ENCODE results near the gene SELPLG. TPM values are rescaled to one million over a fixed set of nuclear protein-coding genes. Genes with fewer than 3 reads are reported as not detected.

SELPLG gene
- total RNA-seq, 1 donor from 2014 or later: not detected

DNA sequence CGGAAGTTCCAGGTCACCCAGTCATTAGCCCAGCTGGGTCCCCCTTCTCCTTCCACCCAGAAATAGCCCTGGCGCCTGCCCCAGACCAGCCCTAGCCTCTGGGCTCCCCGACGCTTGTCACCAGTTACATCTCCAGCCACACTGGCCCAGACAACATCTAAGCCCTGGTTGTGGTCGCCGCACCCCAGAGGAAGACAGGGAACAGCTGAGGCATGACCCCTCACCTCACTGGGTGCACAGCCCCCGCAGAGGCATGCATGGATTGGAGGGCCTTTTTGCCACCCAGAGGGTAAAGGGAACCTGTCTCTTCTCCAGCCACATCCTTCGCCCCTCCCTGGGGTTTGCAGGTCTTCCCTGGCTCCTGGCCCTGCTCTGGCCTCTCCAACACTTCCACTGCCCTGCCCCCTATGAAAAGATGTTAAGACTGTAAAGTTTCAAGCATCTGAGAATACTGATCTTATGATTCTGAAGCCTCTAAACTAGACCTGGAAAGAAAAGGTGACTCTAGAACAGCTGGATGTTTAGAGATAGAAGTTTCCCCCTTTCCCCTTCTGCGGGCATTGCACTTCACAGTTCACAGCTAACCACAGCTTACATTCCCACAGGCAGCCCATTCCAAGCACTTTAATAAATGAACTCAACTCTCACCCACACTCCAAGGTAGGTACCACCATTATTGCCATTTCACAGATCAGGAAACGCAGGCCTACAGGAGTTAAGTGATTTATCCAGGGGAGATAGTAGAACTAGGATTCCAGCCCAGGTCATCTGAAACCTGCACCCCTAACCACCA is 50.5 kb downstream of the SELPLG start:
- Histone ChIP-seq H4K20me1 (ENCODE audit: low read depth) (no peaks in the 10 kb centered on the region), H3K9ac (peak overlapping the region; percentile 2), H3K36me3 (no peaks in the 10 kb centered on the region), H3K4me2 (no peak overlapping the region), H3F3A (ENCODE audit: low read depth) (no peaks in the 10 kb centered on the region), H3K27ac (no peak overlapping the region), H3K9me3 (ENCODE audit: low read depth) (no peaks in the 10 kb centered on the region), H3K4me3 (no peak overlapping the region), H3K79me2 (ENCODE audit: low read depth) (no peaks in the 10 kb centered on the region), H2AFZ (replicated peaks) (no peak overlapping the region), H3K4me1 (peaks cover 14% of the 10 kb centered on the region), H3K27me3 (no peaks in the 10 kb centered on the region)
- Mint-ChIP-seq H3K27me3 (ENCODE audit: insufficient read depth, low read depth) (peaks cover 17% of the 10 kb centered on the region), H3K27ac (no peak overlapping the region), H3K36me3 (peaks cover 1% of the 10 kb centered on the region), H3K4me3 (no peak overlapping the region), H3K4me1 (peaks cover 16% of the 10 kb centered on the region), H3K9me3 (peaks cover 9% of the 10 kb centered on the region)
- TF ChIP-seq EZH2 (IDR thresholded peaks at IDR 0.05) (no peak), EZH2phosphoT487 (IDR thresholded peaks at IDR 0.05) (no peak)
- TF ChIP-seq, protein P1, sequence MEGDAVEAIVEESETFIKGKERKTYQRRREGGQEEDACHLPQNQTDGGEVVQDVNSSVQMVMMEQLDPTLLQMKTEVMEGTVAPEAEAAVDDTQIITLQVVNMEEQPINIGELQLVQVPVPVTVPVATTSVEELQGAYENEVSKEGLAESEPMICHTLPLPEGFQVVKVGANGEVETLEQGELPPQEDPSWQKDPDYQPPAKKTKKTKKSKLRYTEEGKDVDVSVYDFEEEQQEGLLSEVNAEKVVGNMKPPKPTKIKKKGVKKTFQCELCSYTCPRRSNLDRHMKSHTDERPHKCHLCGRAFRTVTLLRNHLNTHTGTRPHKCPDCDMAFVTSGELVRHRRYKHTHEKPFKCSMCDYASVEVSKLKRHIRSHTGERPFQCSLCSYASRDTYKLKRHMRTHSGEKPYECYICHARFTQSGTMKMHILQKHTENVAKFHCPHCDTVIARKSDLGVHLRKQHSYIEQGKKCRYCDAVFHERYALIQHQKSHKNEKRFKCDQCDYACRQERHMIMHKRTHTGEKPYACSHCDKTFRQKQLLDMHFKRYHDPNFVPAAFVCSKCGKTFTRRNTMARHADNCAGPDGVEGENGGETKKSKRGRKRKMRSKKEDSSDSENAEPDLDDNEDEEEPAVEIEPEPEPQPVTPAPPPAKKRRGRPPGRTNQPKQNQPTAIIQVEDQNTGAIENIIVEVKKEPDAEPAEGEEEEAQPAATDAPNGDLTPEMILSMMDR (IDR thresholded peaks at IDR 0.05): no peak
- no peak for DNase-seq (ENCODE audit: low spot score)

DNA sequence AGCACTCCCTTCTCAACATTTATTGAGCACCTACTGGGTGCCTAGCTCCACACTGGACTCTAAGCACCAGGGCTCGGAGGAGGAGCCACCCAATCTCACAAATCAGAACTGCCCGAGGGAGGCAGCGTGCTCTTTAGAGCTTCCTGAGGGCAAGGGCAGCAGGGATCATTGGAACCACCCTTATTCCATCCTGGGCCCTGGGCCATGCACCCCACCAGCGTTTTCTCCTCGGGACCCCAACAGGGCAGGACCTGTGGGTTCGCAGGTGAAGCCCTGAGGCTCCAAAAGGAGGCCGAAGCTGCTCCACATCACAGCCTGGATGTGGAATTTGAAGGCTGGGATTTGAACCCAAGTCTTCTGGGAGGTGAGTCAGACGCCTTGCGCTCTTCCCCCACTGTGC is 51.2 kb downstream of the SELPLG start:
- Mint-ChIP-seq H3K4me3 (no peak overlapping the region), H3K27me3 (ENCODE audit: insufficient read depth, low read depth) (peaks cover 19% of the 10 kb centered on the region), H3K36me3 (peaks cover 2% of the 10 kb centered on the region), H3K4me1 (peaks cover 13% of the 10 kb centered on the region), H3K27ac (no peak overlapping the region), H3K9me3 (peaks cover 10% of the 10 kb centered on the region)
- no peak overlapping the region for H3K9ac ChIP-seq
- DNase-seq (ENCODE audit: low spot score): no peak
- H2AFZ ChIP-seq (replicated peaks): no peak overlapping the region
- H3K36me3 ChIP-seq: no peaks in the 10 kb centered on the region
- no peaks in the 10 kb centered on the region for H3F3A ChIP-seq (ENCODE audit: low read depth)
- no peak overlapping the region for H3K4me3 ChIP-seq
- H4K20me1 ChIP-seq (ENCODE audit: low read depth): no peaks in the 10 kb centered on the region
- no peaks in the 10 kb centered on the region for H3K27me3 ChIP-seq
- no peak overlapping the region for H3K27ac ChIP-seq
- H3K9me3 ChIP-seq (ENCODE audit: low read depth): no peaks in the 10 kb centered on the region
- H3K79me2 ChIP-seq (ENCODE audit: low read depth): no peaks in the 10 kb centered on the region
- H3K4me1 ChIP-seq: peaks cover 12% of the 10 kb centered on the region
- H3K4me2 ChIP-seq: no peak overlapping the region
- TF ChIP-seq, protein P1 (IDR thresholded peaks at IDR 0.05): no peak
- TF ChIP-seq EZH2 (IDR thresholded peaks at IDR 0.05): no peak
- no peak for TF ChIP-seq EZH2phosphoT487 (IDR thresholded peaks at IDR 0.05)

DNA sequence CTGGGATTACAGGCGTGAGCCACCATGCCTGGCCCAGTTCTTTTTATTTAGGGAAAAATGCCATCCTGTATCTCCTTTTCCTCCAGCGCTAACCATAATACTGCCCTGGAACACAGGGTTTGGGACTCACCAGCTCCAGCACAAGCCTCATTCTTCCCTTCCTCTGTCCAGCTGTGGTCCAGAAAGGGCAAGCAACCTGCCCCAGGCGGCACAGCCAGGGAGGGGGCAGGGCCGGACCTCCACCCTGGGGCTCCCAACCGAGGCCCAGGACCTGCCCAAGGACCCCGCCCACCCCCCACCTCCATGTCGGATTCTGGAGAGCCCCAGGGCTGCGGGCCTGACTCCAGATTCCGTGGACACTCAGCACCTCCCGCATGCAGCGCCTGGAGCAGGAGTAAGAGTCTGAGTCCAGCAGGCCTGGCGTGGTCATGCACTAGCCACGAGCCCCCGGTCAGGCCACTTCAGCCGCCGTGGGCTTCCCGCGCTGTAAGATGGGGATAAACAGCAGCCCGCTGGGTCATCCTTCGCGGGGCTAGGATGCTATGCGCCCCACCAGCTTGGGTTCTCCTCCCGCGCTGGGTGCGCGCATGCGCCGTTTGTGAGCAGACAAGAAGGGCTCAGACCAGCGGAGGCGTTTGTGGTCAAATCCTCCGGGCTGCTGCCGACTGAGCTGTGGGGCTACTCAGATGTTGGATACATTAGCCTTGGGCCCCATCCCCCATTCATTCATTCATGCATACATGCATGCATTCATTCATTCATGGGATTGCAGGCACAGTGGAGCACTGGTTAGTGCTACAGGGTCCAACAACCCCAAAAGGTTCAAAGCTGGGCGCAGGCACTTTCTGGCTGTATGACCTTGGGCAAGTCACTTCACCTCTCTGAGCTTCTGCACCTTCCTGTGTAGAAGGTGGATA is 52.1 kb downstream of the SELPLG start:
- no peak overlapping the region for H2AFZ ChIP-seq (replicated peaks)
- H3K4me1 Mint-ChIP-seq: peaks cover 13% of the 10 kb centered on the region
- peaks cover 3% of the 10 kb centered on the region for H3K36me3 Mint-ChIP-seq
- no peak overlapping the region for H3K27ac Mint-ChIP-seq
- no peak overlapping the region for H3K4me2 ChIP-seq
- no peak overlapping the region for H3K27ac ChIP-seq
- no peaks in the 10 kb centered on the region for H3K9me3 ChIP-seq (ENCODE audit: low read depth)
- DNase-seq (ENCODE audit: low spot score): no peak
- peaks cover 19% of the 10 kb centered on the region for H3K27me3 Mint-ChIP-seq (ENCODE audit: insufficient read depth, low read depth)
- no peak for TF ChIP-seq EZH2 (IDR thresholded peaks at IDR 0.05)
- TF ChIP-seq EZH2phosphoT487 (IDR thresholded peaks at IDR 0.05): no peak
- TF ChIP-seq, protein P1 (IDR thresholded peaks at IDR 0.05): no peak
- H3K79me2 ChIP-seq (ENCODE audit: low read depth): no peaks in the 10 kb centered on the region
- H3K4me1 ChIP-seq: peaks cover 12% of the 10 kb centered on the region
- H3K4me3 ChIP-seq: no peak overlapping the region
- H3K9ac ChIP-seq: no peak overlapping the region
- no peaks in the 10 kb centered on the region for H3K27me3 ChIP-seq
- no peaks in the 10 kb centered on the region for H3F3A ChIP-seq (ENCODE audit: low read depth)
- no peaks in the 10 kb centered on the region for H4K20me1 ChIP-seq (ENCODE audit: low read depth)
- H3K4me3 Mint-ChIP-seq: no peak overlapping the region
- H3K9me3 Mint-ChIP-seq: peaks cover 13% of the 10 kb centered on the region
- no peaks in the 10 kb centered on the region for H3K36me3 ChIP-seq

Measured in neural progenitor cell (in vitro differentiated cells).